Activated B cell treated with CpG ODN at 0.5 μM for 24 hours (primary cell): Measurements from ENCODE around the gene UBASH3A. TPM values are rescaled to one million over a fixed set of nuclear protein-coding genes. Genes with fewer than 3 reads are reported as not detected.
A peak's percentile ranks its signal among the peaks of the same experiment; 100 is the strongest.

Source experiments
- ATAC-seq: fragments of 200-7000 bp; cut with Tn5 transposase; one replicate; pipeline ENCODE4 v1.10.0; 2021; ENCODE audit warnings: low read depth, mild to moderate bottlenecking, moderate library complexity
- CTCF ChIA-PET: fragments of 350-600 bp; sonication (Branson Sonifier 250); formaldehyde crosslinking; loops from one replicate; lab custom pipeline; 2021; ENCODE audit warnings: antibody characterized with exemption; lab: Charles Lee
- POLR2A ChIA-PET: fragments of 350-600 bp; sonication (Branson Sonifier 250); formaldehyde crosslinking; loops from one replicate; lab custom pipeline; 2021; ENCODE audit warnings: antibody characterized with exemption; lab: Charles Lee
- DNase-seq: peaks from one replicate; pipeline ENCODE4 v3.0.0; 2022
- H3K27ac Mint-ChIP-seq: one replicate; pipeline ENCODE4 v1.8.0; 2020; ENCODE audit warnings: mixed read lengths
- H3K27me3 Mint-ChIP-seq: one replicate; pipeline ENCODE4 v1.8.0; 2021; ENCODE audit warnings: mixed read lengths
- H3K36me3 Mint-ChIP-seq: one replicate; pipeline ENCODE4 v1.8.0; 2021; ENCODE audit warnings: low read depth, mixed read lengths
- H3K4me1 Mint-ChIP-seq: one replicate; pipeline ENCODE4 v1.8.0; 2021; ENCODE audit warnings: mixed read lengths
- H3K4me3 Mint-ChIP-seq: one replicate; pipeline ENCODE4 v1.8.0; 2020; ENCODE audit warnings: mild to moderate bottlenecking, mixed read lengths
- H3K9me3 Mint-ChIP-seq: one replicate; pipeline ENCODE4 v1.8.0; 2020; ENCODE audit warnings: mixed read lengths
- CTCF ChIP-seq: fragments of 200-600 bp; IDR thresholded peaks from one replicate; pipeline ENCODE4 v1.8.0; 2022; ENCODE audit warnings: antibody characterized with exemption, mild to moderate bottlenecking
- intact Hi-C: fragments of 100-400 bp; cut with micrococcal nuclease; formaldehyde crosslinking; loops from one replicate; pipeline ENCODE4 v1.15.1; 2024
- total RNA-seq: library from RNA; stranded (reverse); gene quantifications from 2 replicates; pipeline ENCODE4 v1.2.3, GENCODE V29; 2022

UBASH3A gene
- total RNA-seq, 1 donor from 2014 or later = not detected

- no peak for DNase-seq
- CTCF ChIA-PET = no interaction called here
- no peak for TF ChIP-seq CTCF
- intact Hi-C loops = no loop called here
- H3K4me3 Mint-ChIP-seq = no peak overlapping the region
- no peak overlapping the region for H3K27ac Mint-ChIP-seq
- peaks cover 2% of the 10 kb centered on the region for H3K36me3 Mint-ChIP-seq
- H3K4me1 Mint-ChIP-seq = peaks cover 35% of the 10 kb centered on the region
- peaks cover 12% of the 10 kb centered on the region for H3K9me3 Mint-ChIP-seq
- peaks cover 6% of the 10 kb centered on the region for H3K27me3 Mint-ChIP-seq
- POLR2A ChIA-PET = no interaction called here
- ATAC-seq = no peak
Observed at GRCh38 chr21:42381347-42381984, 22.2 kb upstream of the UBASH3A start.

- TF ChIP-seq CTCF = no peak
- Mint-ChIP-seq H3K4me1 (peaks cover 40% of the 10 kb centered on the region), H3K27ac (no peak overlapping the region), H3K9me3 (peaks cover 12% of the 10 kb centered on the region), H3K36me3 (peaks cover 2% of the 10 kb centered on the region), H3K4me3 (no peak overlapping the region), H3K27me3 (no peaks in the 10 kb centered on the region)
- ChIA-PET POLR2A (no interaction called here), CTCF (no interaction called here)
- intact Hi-C loops = no loop called here
- DNase-seq (no peak), ATAC-seq (no peak)
Observed at GRCh38 chr21:42382915-42383314, 20.8 kb upstream of the UBASH3A start.

GRCh38 chr21:42383331-42383730 is 20.4 kb upstream of the UBASH3A start:
- Mint-ChIP-seq H3K27ac (no peak overlapping the region), H3K27me3 (no peaks in the 10 kb centered on the region), H3K4me1 (peaks cover 40% of the 10 kb centered on the region), H3K4me3 (no peak overlapping the region), H3K9me3 (peaks cover 12% of the 10 kb centered on the region), H3K36me3 (peaks cover 2% of the 10 kb centered on the region)
- no peak for TF ChIP-seq CTCF
- ChIA-PET POLR2A (no interaction called here), CTCF (no interaction called here)
- ATAC-seq (no peak), DNase-seq (no peak)
- intact Hi-C loops = no loop called here

GRCh38 chr21:42384156-42384945 is 19.4 kb upstream of the UBASH3A start:
- peaks cover 2% of the 10 kb centered on the region for H3K36me3 Mint-ChIP-seq
- H3K27ac Mint-ChIP-seq = no peak overlapping the region
- POLR2A ChIA-PET = interaction anchor here (0.7 kb wide), 1 partner anchor 27 kb away, joined by 4 read pairs; no protein-coding TSS in a partner anchor
- no peak overlapping the region for H3K4me3 Mint-ChIP-seq
- CTCF ChIA-PET = no interaction called here
- ATAC-seq (no peak), DNase-seq (no peak)
- no peak for TF ChIP-seq CTCF
- intact Hi-C loops = no loop called here
- H3K4me1 Mint-ChIP-seq = peaks cover 40% of the 10 kb centered on the region
- H3K9me3 Mint-ChIP-seq = peaks cover 12% of the 10 kb centered on the region
- peaks cover 3% of the 10 kb centered on the region for H3K27me3 Mint-ChIP-seq

- Mint-ChIP-seq H3K4me1 (peaks cover 40% of the 10 kb centered on the region), H3K27me3 (peaks cover 5% of the 10 kb centered on the region), H3K4me3 (peak overlapping the region; percentile 25), H3K27ac (no peak overlapping the region), H3K9me3 (peaks cover 12% of the 10 kb centered on the region), H3K36me3 (peaks cover 2% of the 10 kb centered on the region)
- ATAC-seq (no peak), DNase-seq (no peak)
- intact Hi-C loops = no loop called here
- ChIA-PET POLR2A (no interaction called here), CTCF (no interaction called here)
- no peak for TF ChIP-seq CTCF
Observed at GRCh38 chr21:42384989-42385388, 18.7 kb upstream of the UBASH3A start.
